Measurements from ENCODE around the gene DTL. TPM values are rescaled to one million over a fixed set of nuclear protein-coding genes. Genes with fewer than 3 reads are reported as not detected.
A peak's percentile ranks its signal among the peaks of the same experiment; 100 is the strongest.

The DTL gene
- total RNA-seq, 4 donors from 2014 or later, result 2.0 to 9.2 (median 5.1) TPM

DNA sequence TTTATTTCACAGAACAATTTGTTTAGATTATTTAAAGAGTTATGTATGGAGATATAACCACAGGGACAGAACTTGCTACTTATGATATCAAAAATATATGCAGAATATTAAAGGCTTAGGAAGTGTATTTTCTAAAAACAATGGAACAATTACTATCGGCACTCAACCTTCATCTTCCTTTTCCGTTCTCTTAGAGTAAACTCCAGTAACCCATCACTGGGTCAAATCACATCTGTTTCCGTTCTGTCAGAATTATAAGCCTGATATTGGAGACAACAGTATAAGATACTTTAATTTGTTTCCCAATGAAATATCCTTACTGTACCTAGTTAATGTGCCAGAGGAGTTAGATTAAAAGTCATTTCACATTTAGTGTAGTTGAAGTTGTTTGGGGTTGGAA is 32.2 kb downstream of the DTL start:
- DNase-seq, result no peak
- no peaks in the 10 kb centered on the region for H3K36me3 ChIP-seq
- no peaks in the 10 kb centered on the region for H3K9me3 ChIP-seq
- H3K27me3 ChIP-seq, result no peaks in the 10 kb centered on the region
- no peak overlapping the region for H3K27ac ChIP-seq
- WGBS, 2 donors, result 77 to 84% methylated on average over 3 of the region's 3 CpGs
- H3K4me1 ChIP-seq, result no peaks in the 10 kb centered on the region
- no peak for TF ChIP-seq POLR2A (IDR thresholded peaks at IDR 0.05)
- TF ChIP-seq, protein P1, sequence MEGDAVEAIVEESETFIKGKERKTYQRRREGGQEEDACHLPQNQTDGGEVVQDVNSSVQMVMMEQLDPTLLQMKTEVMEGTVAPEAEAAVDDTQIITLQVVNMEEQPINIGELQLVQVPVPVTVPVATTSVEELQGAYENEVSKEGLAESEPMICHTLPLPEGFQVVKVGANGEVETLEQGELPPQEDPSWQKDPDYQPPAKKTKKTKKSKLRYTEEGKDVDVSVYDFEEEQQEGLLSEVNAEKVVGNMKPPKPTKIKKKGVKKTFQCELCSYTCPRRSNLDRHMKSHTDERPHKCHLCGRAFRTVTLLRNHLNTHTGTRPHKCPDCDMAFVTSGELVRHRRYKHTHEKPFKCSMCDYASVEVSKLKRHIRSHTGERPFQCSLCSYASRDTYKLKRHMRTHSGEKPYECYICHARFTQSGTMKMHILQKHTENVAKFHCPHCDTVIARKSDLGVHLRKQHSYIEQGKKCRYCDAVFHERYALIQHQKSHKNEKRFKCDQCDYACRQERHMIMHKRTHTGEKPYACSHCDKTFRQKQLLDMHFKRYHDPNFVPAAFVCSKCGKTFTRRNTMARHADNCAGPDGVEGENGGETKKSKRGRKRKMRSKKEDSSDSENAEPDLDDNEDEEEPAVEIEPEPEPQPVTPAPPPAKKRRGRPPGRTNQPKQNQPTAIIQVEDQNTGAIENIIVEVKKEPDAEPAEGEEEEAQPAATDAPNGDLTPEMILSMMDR (IDR thresholded peaks at IDR 0.05), result no peak
- no peak overlapping the region for H3K4me3 ChIP-seq
- intact Hi-C loops (cut with DNase I), result loop anchor here (10.0 kb wide), 1 partner anchor 387 kb away; no protein-coding TSS in a partner anchor

DNA sequence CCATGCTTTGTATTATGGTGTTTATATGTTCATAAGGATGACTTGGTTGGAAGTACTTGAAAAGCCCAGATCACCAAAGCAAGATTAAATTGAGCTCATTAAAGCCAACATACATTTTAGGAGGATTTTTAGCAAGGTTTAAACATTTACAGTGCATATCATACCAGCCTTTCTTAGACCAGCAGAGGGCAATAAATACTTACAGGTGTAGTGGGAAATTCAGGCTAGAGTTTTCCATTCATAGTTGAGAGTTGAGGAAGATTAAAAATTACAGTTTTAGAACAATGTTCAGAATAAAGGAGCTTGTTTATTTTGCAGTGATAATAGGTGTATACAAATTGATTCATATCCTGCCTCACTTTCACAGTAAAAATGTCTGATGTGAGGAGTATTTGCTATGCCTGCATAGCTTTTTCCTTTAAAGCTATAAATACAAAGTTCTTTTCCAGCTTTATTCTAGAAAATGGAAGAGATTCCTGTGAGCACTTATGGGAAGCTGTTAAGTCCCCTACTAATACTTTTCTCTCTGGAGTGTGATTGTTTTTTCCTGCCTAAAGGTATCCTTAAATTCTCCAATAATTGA is 35.3 kb downstream of the DTL start:
- Histone ChIP-seq H3K36me3 (no peaks in the 10 kb centered on the region), H3K4me1 (no peaks in the 10 kb centered on the region), H3K27me3 (no peaks in the 10 kb centered on the region), H3K27ac (peak overlapping the region in 1 of 4 donors; percentile 16), H3K9me3 (no peaks in the 10 kb centered on the region), H3K4me3 (no peak overlapping the region)
- DNase-seq, result no peak
- intact Hi-C loops (cut with DNase I), result loop anchor here (5.0 kb wide), 2 partner anchors 221 to 296 kb away; no protein-coding TSS in a partner anchor
- TF ChIP-seq POLR2A (IDR thresholded peaks at IDR 0.05), result no peak
- TF ChIP-seq, protein P1 (IDR thresholded peaks at IDR 0.05), result peak; percentile 68 to 88 (median 79)

DNA sequence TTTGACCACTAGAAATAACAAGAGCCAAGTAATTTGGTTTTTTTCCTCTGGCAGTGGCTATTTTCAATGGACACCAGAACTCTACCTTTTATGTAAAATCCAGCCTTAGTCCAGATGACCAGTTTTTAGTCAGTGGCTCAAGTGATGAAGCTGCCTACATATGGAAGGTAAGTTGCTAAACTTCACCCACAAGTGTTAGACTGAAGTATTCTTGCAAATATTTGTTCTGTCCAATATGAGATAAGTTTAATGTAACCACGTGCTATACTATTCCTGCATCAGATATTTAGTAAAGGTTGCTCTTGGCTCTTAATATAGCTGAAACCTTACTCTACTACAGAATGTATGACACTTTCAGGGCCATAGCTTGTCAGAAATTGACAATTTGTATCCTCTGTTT is 36.5 kb downstream of the DTL start:
- H3K9me3 ChIP-seq, result no peaks in the 10 kb centered on the region
- H3K27me3 ChIP-seq, result no peaks in the 10 kb centered on the region
- no peak for DNase-seq
- H3K4me3 ChIP-seq, result no peak overlapping the region
- no peak overlapping the region for H3K27ac ChIP-seq
- no peak for TF ChIP-seq POLR2A (IDR thresholded peaks at IDR 0.05)
- TF ChIP-seq, protein P1 (IDR thresholded peaks at IDR 0.05), result no peak
- 92 to 100% methylated on average over 1 of the region's 1 CpG for WGBS, 2 donors
- H3K36me3 ChIP-seq, result no peaks in the 10 kb centered on the region
- no peaks in the 10 kb centered on the region for H3K4me1 ChIP-seq
- intact Hi-C loops (cut with DNase I), result loop anchor here (5.0 kb wide), 2 partner anchors 220 to 295 kb away; no protein-coding TSS in a partner anchor

DNA sequence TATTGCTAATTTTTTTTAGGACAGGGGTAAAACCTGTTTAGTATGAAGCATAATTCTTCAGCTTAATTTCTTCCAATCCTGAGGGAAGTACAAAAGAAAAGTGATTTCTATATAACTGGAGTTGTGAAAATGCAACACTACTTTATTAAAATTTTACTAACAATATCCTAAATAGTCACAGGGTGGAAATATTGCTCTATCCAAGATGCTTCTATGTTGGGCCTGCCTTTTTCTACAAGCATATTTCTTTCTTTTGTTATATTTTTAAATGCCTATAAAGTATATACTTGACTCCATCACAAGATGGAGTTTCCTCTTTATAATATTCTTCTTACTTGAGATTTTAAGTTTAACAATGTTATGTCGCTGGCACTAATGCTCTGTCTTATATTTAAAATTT is 37.9 kb downstream of the DTL start:
- H3K4me1 ChIP-seq, result no peaks in the 10 kb centered on the region
- no peaks in the 10 kb centered on the region for H3K9me3 ChIP-seq
- H3K27ac ChIP-seq, result no peak overlapping the region
- H3K4me3 ChIP-seq, result no peak overlapping the region
- no peak for DNase-seq
- intact Hi-C loops (cut with DNase I), result loop anchor here (5.0 kb wide), 2 partner anchors 219 to 294 kb away; no protein-coding TSS in a partner anchor
- H3K36me3 ChIP-seq, result no peaks in the 10 kb centered on the region
- H3K27me3 ChIP-seq, result no peaks in the 10 kb centered on the region
- TF ChIP-seq, protein P1 (IDR thresholded peaks at IDR 0.05), result peak in 3 of 6 experiments; percentile 10 to 32 (median 11)
- no peak for TF ChIP-seq POLR2A (IDR thresholded peaks at IDR 0.05)
- 92 to 96% methylated on average over 1 of the region's 1 CpG for WGBS, 2 donors

- H3K9me3 ChIP-seq, result no peaks in the 10 kb centered on the region
- no peak overlapping the region for H3K4me3 ChIP-seq
- WGBS, 2 donors, result 92 to 94% methylated on average over 3 of the region's 3 CpGs
- no peak overlapping the region for H3K27ac ChIP-seq
- no peaks in the 10 kb centered on the region for H3K4me1 ChIP-seq
- no peaks in the 10 kb centered on the region for H3K27me3 ChIP-seq
- DNase-seq, result no peak
- TF ChIP-seq POLR2A (IDR thresholded peaks at IDR 0.05), result no peak
- TF ChIP-seq, protein P1 (IDR thresholded peaks at IDR 0.05), result no peak
- intact Hi-C loops (cut with DNase I), result loop anchor here (5.0 kb wide), 2 partner anchors 218 to 293 kb away; no protein-coding TSS in a partner anchor
- H3K36me3 ChIP-seq, result no peaks in the 10 kb centered on the region
Measured at GRCh38 chr1:212074313-212074712, 38.8 kb downstream of the DTL start.
